GM23338 (cell line): ENCODE measurements around the gene HIVEP2. TPM values are rescaled to one million over a fixed set of nuclear protein-coding genes. Genes with fewer than 3 reads are reported as not detected.

Source experiments
- ATAC-seq: fragments of 200-7000 bp; cut with Tn5 transposase; 3 replicates; pipeline ENCODE4 v1.9.1; 2020
- DNase-seq: peaks from one replicate; pipeline ENCODE4 v3.0.0-alpha.2; 2015; ENCODE audit warnings: low spot score
- H2AFZ ChIP-seq: fragments of 200-600 bp; sonication (generic); 2 replicates; pipeline ENCODE4 v1.8.0; 2016; ENCODE audit warnings: antibody characterized with exemption, mild to moderate bottlenecking, moderate library complexity
- H3F3A ChIP-seq: fragments of 200-600 bp; sonication (generic); replicated peaks from 2 replicates; pipeline ENCODE4 v1.8.0; 2017; ENCODE audit warnings: antibody characterized with exemption, mixed run types, low read depth
- H3K27ac ChIP-seq: fragments of 200-600 bp; sonication (generic); 2 replicates; pipeline ENCODE4 v1.6.1; 2016; ENCODE audit warnings: low read depth
- H3K27me3 ChIP-seq: fragments of 200-600 bp; sonication (generic); 2 replicates; pipeline ENCODE4 v1.8.0; 2016; ENCODE audit warnings: mild to moderate bottlenecking, mixed run types, moderate library complexity; ENCODE audit not compliant: insufficient read depth
- H3K36me3 ChIP-seq: fragments of 200-600 bp; sonication (generic); 2 replicates; pipeline ENCODE4 v1.8.0; 2016; ENCODE audit warnings: mild to moderate bottlenecking; ENCODE audit not compliant: insufficient read depth
- H3K4me1 ChIP-seq: fragments of 200-600 bp; sonication (generic); 2 replicates; pipeline ENCODE4 v1.8.0; 2016; ENCODE audit warnings: mild to moderate bottlenecking, moderate library complexity; ENCODE audit not compliant: insufficient read depth
- H3K4me2 ChIP-seq: fragments of 200-600 bp; sonication (generic); 2 replicates; pipeline ENCODE4 v1.7.1; 2017; ENCODE audit warnings: mixed run types
- H3K4me3 ChIP-seq: fragments of 200-600 bp; sonication (generic); 2 replicates; pipeline ENCODE4 v1.6.1; 2016; ENCODE audit warnings: mixed run types
- H3K79me2 ChIP-seq: fragments of 200-600 bp; sonication (generic); replicated peaks from 2 replicates; pipeline ENCODE4 v1.8.0; 2017; ENCODE audit warnings: mild to moderate bottlenecking; ENCODE audit not compliant: insufficient read depth
- H3K9me2 ChIP-seq: fragments of 200-600 bp; sonication (generic); 2 replicates; pipeline ENCODE4 v1.8.0; 2017; ENCODE audit not compliant: insufficient read depth
- H4K20me1 ChIP-seq: fragments of 200-600 bp; sonication (generic); replicated peaks from 2 replicates; pipeline ENCODE4 v1.8.0; 2017; ENCODE audit warnings: mild to moderate bottlenecking; ENCODE audit not compliant: insufficient read depth
- H3K27ac Mint-ChIP-seq: 2 replicates; pipeline ENCODE4 v1.8.0; 2020; ENCODE audit warnings: inconsistent platforms, mild to moderate bottlenecking, moderate library complexity, mixed read lengths
- H3K27me3 Mint-ChIP-seq: 3 replicates; pipeline ENCODE4 v1.8.0; 2022; ENCODE audit warnings: low read depth, mild to moderate bottlenecking, moderate library complexity, mixed read lengths, inconsistent platforms; ENCODE audit not compliant: insufficient read depth, poor library complexity
- H3K36me3 Mint-ChIP-seq: 3 replicates; pipeline ENCODE4 v1.8.0; 2021; ENCODE audit warnings: low read depth, mild to moderate bottlenecking, inconsistent platforms, moderate library complexity, mixed read lengths
- H3K4me1 Mint-ChIP-seq: 3 replicates; pipeline ENCODE4 v1.8.0; 2020; ENCODE audit warnings: mild to moderate bottlenecking, inconsistent platforms, mixed read lengths
- H3K4me3 Mint-ChIP-seq: 3 replicates; pipeline ENCODE4 v1.8.0; 2021; ENCODE audit warnings: moderate library complexity, mild to moderate bottlenecking, inconsistent platforms, mixed read lengths
- H3K9me3 Mint-ChIP-seq: 3 replicates; pipeline ENCODE4 v1.8.0; 2020; ENCODE audit warnings: moderate library complexity, mild to moderate bottlenecking, inconsistent platforms, mixed read lengths
- CTCF ChIP-seq, 2 experiments: fragments of 200-600 bp in 1 of 2; sonication (generic) in 1 of 2; conservative IDR thresholded peaks; 2 replicates each; pipeline versions ENCODE4 v1.5.1 to v1.6.1; 2016 to 2017; ENCODE audit warnings: antibody characterized with exemption in 2 of 2, low read depth in 2 of 2, mild to moderate bottlenecking in 2 of 2, moderate library complexity in 1 of 2
- ETS1 ChIP-seq: IDR thresholded peaks from 2 replicates; pipeline ENCODE4 v1.6.1; 2016; ENCODE audit warnings: antibody characterized with exemption
- NANOG ChIP-seq: IDR thresholded peaks from 2 replicates; pipeline ENCODE4 v1.6.1; 2016; ENCODE audit warnings: antibody characterized with exemption, borderline replicate concordance
- STAT1 ChIP-seq: IDR thresholded peaks from one replicate; pipeline ENCODE4 v1.6.1; 2016; ENCODE audit warnings: antibody characterized with exemption; ENCODE audit not compliant: unreplicated experiment
- ZNF114 ChIP-seq: fragments of 250-450 bp; sonication (Bioruptor Pico); IDR thresholded peaks from 2 replicates; pipeline ENCODE4 v1.5.0; 2020; ENCODE audit warnings: mild to moderate bottlenecking, moderate library complexity
- ZNF462 ChIP-seq: fragments of 250-450 bp; sonication (Bioruptor Pico); IDR thresholded peaks from 2 replicates; pipeline ENCODE4 v1.5.0; 2020; ENCODE audit warnings: mild to moderate bottlenecking, moderate library complexity
- polyA plus RNA-seq: library from polyadenylated mRNA; unstranded; fragments of >200 nt; fragmentation: Nextera tagmentation; extraction: Ambion mirVana; gene quantifications from 2 replicates; pipeline ENCODE4 v1.2.1, GENCODE V29; 2016
- total RNA-seq: library from RNA; depleted of rRNA; stranded (reverse); fragments of >200 nt; shearing (Covaris generic); gene quantifications from 2 replicates; pipeline ENCODE4 v1.2.3, GENCODE V29; 2014

Gene HIVEP2
- total and polyA plus RNA-seq, 2 experiments from 2014 or later: 1.5 to 7.4 TPM

- TF ChIP-seq ZNF462 (CRISPR knock-in tag): no peak
- TF ChIP-seq ETS1: no peak
- no peak for TF ChIP-seq STAT1
- no peak for TF ChIP-seq ZNF114 (CRISPR knock-in tag)
- TF ChIP-seq CTCF (conservative IDR thresholded peaks at IDR 0.05; ENCODE audit: low read depth in 2 of 2): no peak
Observed at GRCh38 chr6:142911430-142911829, 33.5 kb downstream of the HIVEP2 start (continued).

GRCh38 chr6:142909686-142910085, 35.3 kb downstream of the HIVEP2 start:
- Histone ChIP-seq H3F3A (no peaks in the 10 kb centered on the region), H3K36me3 (no peaks in the 10 kb centered on the region), H3K4me1 (peaks cover 20% of the 10 kb centered on the region), H4K20me1 (no peaks in the 10 kb centered on the region), H3K79me2 (peaks cover 28% of the 10 kb centered on the region), H3K27ac (no peak overlapping the region), H3K27me3 (no peaks in the 10 kb centered on the region), H2AFZ (no peak overlapping the region), H3K4me3 (no peak overlapping the region), H3K4me2 (no peak overlapping the region), H3K9me2 (no peaks in the 10 kb centered on the region; the same call in 1 of the 2 replicates)
- H3K36me3 Mint-ChIP-seq: peaks cover 19% of the 10 kb centered on the region
- H3K4me1 Mint-ChIP-seq: peaks cover 30% of the 10 kb centered on the region
- H3K27ac Mint-ChIP-seq: no peak overlapping the region
- no peaks in the 10 kb centered on the region for H3K27me3 Mint-ChIP-seq
- DNase-seq (no peak), ATAC-seq (no peak)
- peaks cover 16% of the 10 kb centered on the region for H3K9me3 Mint-ChIP-seq
- TF ChIP-seq NANOG (no peak), ETS1 (no peak)
- no peak overlapping the region for H3K4me3 Mint-ChIP-seq
